Activated naive CD8-positive, alpha-beta T cell treated with anti-CD3 and anti-CD28 coated beads for 36 hours (primary cell): ENCODE measurements around the gene SPARC. TPM values are rescaled to one million over a fixed set of nuclear protein-coding genes. Genes with fewer than 3 reads are reported as not detected.

Experiments
- DNase-seq: peaks from one replicate; pipeline ENCODE4 v3.0.0; 2021
- H3K27ac Mint-ChIP-seq: one replicate; pipeline ENCODE4 v1.8.0; 2022; ENCODE audit warnings: mild to moderate bottlenecking, moderate library complexity, mixed read lengths
- H3K27me3 Mint-ChIP-seq: one replicate; pipeline ENCODE4 v1.8.0; 2022; ENCODE audit warnings: mild to moderate bottlenecking, mixed read lengths
- H3K36me3 Mint-ChIP-seq: one replicate; pipeline ENCODE4 v1.8.0; 2021; ENCODE audit warnings: mild to moderate bottlenecking, mixed read lengths
- H3K4me1 Mint-ChIP-seq: one replicate; pipeline ENCODE4 v1.8.0; 2021; ENCODE audit warnings: mixed read lengths
- H3K4me3 Mint-ChIP-seq: one replicate; pipeline ENCODE4 v1.8.0; 2022; ENCODE audit warnings: mild to moderate bottlenecking, moderate library complexity, mixed read lengths
- H3K9me3 Mint-ChIP-seq: one replicate; pipeline ENCODE4 v1.8.0; 2022; ENCODE audit warnings: mixed read lengths
- total RNA-seq, 2 experiments: library from RNA; stranded (reverse); gene quantifications; one replicate each; pipeline ENCODE4 v1.2.3, GENCODE V29; 2021

The SPARC gene
- total RNA-seq, 2 experiments from 2014 or later, result 0.62 to 0.66 TPM

DNA sequence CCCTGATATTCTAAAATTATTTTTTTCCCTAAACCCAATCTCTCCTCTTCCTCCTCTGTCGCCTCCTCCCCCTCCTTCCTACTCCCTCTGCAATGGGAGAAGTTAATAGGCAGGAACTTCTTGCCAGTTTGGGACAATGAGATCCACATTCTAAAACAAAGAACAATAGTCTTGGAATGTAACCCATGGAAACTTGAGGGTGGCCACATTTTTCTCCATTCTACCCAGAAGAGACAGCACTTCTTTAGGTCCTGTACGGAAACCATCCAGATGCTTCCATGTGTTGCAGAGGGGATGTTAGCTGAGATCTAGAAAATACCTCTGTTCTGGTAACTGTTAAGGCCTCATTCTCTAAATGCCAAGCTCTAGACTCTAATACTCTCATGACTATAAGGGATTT, 10.0 kb downstream of the SPARC start:
- Mint-ChIP-seq H3K27ac (no peak overlapping the region), H3K4me3 (no peak overlapping the region), H3K27me3 (no peaks in the 10 kb centered on the region), H3K36me3 (no peaks in the 10 kb centered on the region), H3K9me3 (no peaks in the 10 kb centered on the region), H3K4me1 (peaks cover 3% of the 10 kb centered on the region)
- no peak for DNase-seq

DNA sequence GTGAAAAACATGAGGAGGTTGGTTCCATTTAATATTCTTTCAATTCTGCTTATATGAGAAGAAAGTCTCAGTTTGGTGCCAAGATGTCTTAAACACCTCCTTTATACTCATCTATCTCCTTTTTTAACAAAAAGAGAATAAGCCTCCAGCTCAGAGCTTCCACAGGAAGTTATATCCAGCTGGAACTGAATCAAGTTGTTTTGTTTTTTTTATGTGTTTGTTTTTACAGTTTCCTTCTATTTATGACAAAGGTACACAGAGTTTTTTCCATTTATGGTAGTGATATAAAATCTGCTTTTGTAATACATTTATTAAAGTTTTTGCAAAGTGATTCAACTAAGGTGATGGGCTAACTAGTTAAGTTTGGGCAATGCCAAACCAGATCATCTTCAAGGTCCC, 10.4 kb downstream of the SPARC start:
- Mint-ChIP-seq H3K9me3 (no peaks in the 10 kb centered on the region), H3K4me1 (peaks cover 3% of the 10 kb centered on the region), H3K27me3 (no peaks in the 10 kb centered on the region), H3K36me3 (no peaks in the 10 kb centered on the region), H3K4me3 (no peak overlapping the region), H3K27ac (no peak overlapping the region)
- no peak for DNase-seq

DNA sequence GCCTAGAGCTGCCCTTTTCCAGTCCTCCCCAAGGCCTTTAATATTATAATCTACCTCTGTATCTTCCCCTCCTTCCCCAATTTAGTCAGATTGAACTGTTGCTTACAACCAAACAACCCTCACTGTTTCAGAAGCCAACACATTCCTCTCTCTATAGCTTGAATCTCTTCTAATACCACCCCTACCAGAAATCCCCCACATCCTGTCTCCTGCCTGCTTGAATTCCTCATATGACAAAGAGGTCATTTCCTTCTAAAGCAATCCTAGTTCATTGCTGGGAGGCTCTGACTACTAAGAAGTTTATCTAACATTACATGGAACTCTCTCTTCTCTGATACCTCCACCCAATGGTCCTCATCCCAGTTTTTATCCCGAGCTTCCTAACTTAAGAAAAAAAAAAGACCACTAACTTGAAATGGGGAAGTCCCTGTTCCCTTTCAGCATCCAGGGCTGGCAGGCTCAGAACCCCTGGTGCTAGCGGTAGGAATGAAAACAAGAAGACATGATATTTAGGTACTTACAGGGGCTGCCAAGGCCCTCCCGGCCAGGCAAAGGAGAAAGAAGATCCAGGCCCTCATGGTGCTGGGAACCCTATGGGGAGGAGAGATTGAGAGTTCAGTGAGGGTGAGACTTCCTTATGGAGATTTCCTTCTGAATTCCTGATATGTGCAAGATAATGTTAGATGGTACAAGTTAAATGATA, 11.0 kb downstream of the SPARC start:
- no peaks in the 10 kb centered on the region for H3K27me3 Mint-ChIP-seq
- H3K4me3 Mint-ChIP-seq, result no peak overlapping the region
- H3K36me3 Mint-ChIP-seq, result no peaks in the 10 kb centered on the region
- DNase-seq, result no peak
- H3K4me1 Mint-ChIP-seq, result peaks cover 3% of the 10 kb centered on the region
- no peak overlapping the region for H3K27ac Mint-ChIP-seq
- no peaks in the 10 kb centered on the region for H3K9me3 Mint-ChIP-seq

DNA sequence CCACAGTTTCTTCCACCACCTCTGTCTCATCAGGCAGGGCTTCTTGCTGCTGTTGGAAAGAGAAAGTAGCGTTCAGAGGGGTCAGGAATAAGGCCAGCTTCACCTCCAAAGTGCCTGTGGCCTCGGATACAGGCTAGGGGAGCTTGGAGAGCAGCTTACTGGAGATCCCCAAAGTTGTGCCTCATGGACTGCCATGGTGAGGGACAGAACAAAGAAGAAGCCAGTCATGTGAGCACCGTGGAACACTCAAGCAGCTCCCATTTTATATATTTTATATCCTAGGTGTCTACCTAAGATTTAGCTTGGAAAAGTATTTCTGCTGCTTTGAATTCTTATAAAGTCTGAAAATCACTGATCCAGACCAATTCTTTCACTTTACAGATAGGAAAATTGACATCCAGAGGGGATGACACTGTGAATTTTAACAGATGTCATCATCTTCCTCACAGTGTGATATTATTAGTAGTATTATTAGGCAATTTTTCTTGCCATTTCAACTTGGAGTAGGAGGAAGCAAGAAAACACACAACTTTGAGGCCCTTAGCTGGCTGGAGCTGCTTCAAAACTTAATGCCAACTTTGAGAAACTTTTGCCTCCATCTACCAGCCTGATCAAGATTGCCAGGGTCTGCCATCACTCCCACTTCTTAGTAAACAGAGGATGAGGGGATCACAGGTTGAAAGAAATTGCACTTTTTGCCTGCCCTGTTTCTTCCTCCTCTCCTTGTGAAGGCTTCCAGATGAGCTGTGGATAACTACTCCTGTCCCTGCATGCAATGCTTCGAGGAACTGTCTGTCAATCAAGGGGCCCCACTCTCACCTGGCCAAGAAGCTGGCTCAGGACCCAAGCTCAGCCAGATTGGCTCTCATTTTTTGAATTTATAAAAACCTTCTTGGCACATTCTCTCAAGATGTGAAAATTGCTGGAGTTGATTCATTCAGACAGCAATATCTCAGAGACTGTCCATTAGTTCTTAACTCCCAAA, 11.8 kb downstream of the SPARC start:
- Mint-ChIP-seq H3K4me1 (peaks cover 3% of the 10 kb centered on the region), H3K9me3 (no peaks in the 10 kb centered on the region), H3K4me3 (no peak overlapping the region), H3K36me3 (no peaks in the 10 kb centered on the region), H3K27ac (no peak overlapping the region), H3K27me3 (no peaks in the 10 kb centered on the region)
- no peak for DNase-seq

DNA sequence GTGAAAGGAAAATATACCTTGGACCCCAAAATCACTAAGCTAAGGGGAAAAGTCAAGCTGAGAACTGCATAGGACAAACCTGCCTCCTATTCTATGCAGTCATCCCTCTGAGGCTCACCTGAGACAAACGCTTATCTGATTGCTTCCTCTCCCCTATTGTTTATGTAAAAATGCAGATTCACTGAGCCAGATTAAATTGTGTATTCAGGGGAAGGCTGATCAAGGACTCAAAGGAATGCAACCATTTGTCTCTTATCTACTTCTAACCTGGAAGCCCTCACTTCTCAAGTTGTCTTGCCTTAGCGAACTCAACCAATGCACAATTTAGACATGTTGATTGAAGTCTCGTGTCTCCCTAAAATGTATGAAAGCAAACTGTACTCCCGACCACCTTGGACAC, 13.3 kb downstream of the SPARC start:
- Mint-ChIP-seq H3K27ac (no peak overlapping the region), H3K27me3 (no peaks in the 10 kb centered on the region), H3K4me1 (peaks cover 3% of the 10 kb centered on the region), H3K36me3 (no peaks in the 10 kb centered on the region), H3K4me3 (no peak overlapping the region), H3K9me3 (no peaks in the 10 kb centered on the region)
- DNase-seq, result no peak

GRCh38 chr5:151672516-151672915, 14.2 kb downstream of the SPARC start:
- Mint-ChIP-seq H3K27ac (no peak overlapping the region), H3K27me3 (no peaks in the 10 kb centered on the region), H3K4me1 (peaks cover 3% of the 10 kb centered on the region), H3K9me3 (no peaks in the 10 kb centered on the region), H3K4me3 (no peak overlapping the region), H3K36me3 (no peaks in the 10 kb centered on the region)
- DNase-seq, result no peak

- Mint-ChIP-seq H3K27ac (no peak overlapping the region), H3K9me3 (no peaks in the 10 kb centered on the region), H3K4me3 (no peak overlapping the region), H3K27me3 (no peaks in the 10 kb centered on the region), H3K36me3 (no peaks in the 10 kb centered on the region), H3K4me1 (peaks cover 3% of the 10 kb centered on the region)
- DNase-seq, result no peak
Measured at GRCh38 chr5:151671950-151672349, 14.8 kb downstream of the SPARC start.

- H3K27ac Mint-ChIP-seq, result no peak overlapping the region
- no peaks in the 10 kb centered on the region for H3K36me3 Mint-ChIP-seq
- H3K27me3 Mint-ChIP-seq, result no peaks in the 10 kb centered on the region
- no peak overlapping the region for H3K4me3 Mint-ChIP-seq
- H3K4me1 Mint-ChIP-seq, result peaks cover 3% of the 10 kb centered on the region
- no peaks in the 10 kb centered on the region for H3K9me3 Mint-ChIP-seq
- DNase-seq, result no peak
Measured at GRCh38 chr5:151670953-151671636, 15.6 kb downstream of the SPARC start.

- DNase-seq, result no peak
- H3K27ac Mint-ChIP-seq, result no peak overlapping the region
- H3K27me3 Mint-ChIP-seq, result no peaks in the 10 kb centered on the region
- H3K4me3 Mint-ChIP-seq, result no peak overlapping the region
- no peaks in the 10 kb centered on the region for H3K9me3 Mint-ChIP-seq
- no peaks in the 10 kb centered on the region for H3K4me1 Mint-ChIP-seq
- no peaks in the 10 kb centered on the region for H3K36me3 Mint-ChIP-seq
Measured at GRCh38 chr5:151670083-151670686, 16.5 kb downstream of the SPARC start.

DNA sequence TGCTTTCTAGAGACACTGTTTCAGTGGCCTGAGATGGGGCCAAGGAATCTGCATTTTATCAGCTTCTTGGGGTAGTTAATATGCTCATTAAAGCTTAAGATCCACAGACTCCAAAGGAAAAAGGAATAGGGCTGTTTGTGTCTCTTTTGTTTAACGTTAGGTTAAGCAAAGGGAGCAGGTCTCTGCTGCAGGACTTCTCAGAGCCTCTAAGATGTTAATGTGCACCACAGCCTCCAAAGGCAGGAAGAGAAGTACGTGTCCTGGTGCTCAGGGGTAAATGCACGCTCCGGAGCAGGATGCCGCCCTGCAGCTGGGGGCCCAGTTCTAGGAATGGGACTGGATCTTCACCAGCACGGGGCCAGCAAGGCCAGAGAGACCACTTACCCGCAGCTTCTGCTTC, 19.6 kb downstream of the SPARC start:
- no peak for DNase-seq
- H3K27ac Mint-ChIP-seq, result no peak overlapping the region
- H3K4me3 Mint-ChIP-seq, result no peak overlapping the region
- H3K9me3 Mint-ChIP-seq, result no peaks in the 10 kb centered on the region
- H3K4me1 Mint-ChIP-seq, result peaks cover 9% of the 10 kb centered on the region
- no peaks in the 10 kb centered on the region for H3K36me3 Mint-ChIP-seq
- H3K27me3 Mint-ChIP-seq, result no peaks in the 10 kb centered on the region

GRCh38 chr5:151665613-151666012, 21.1 kb downstream of the SPARC start:
- DNase-seq, result no peak
- H3K36me3 Mint-ChIP-seq, result no peaks in the 10 kb centered on the region

GRCh38 chr5:151664694-151665585, 21.8 kb downstream of the SPARC start:
- DNase-seq, result no peak
- peaks cover 9% of the 10 kb centered on the region for H3K4me1 Mint-ChIP-seq
- H3K27me3 Mint-ChIP-seq, result no peaks in the 10 kb centered on the region
- H3K27ac Mint-ChIP-seq, result no peak overlapping the region
- H3K36me3 Mint-ChIP-seq, result no peaks in the 10 kb centered on the region
- H3K9me3 Mint-ChIP-seq, result no peaks in the 10 kb centered on the region
- H3K4me3 Mint-ChIP-seq, result no peak overlapping the region

More at GRCh38 chr5:151665613-151666012, 21.1 kb downstream of the SPARC start:
- Mint-ChIP-seq H3K27ac (no peak overlapping the region), H3K4me3 (no peak overlapping the region), H3K4me1 (peaks cover 9% of the 10 kb centered on the region), H3K9me3 (no peaks in the 10 kb centered on the region), H3K27me3 (no peaks in the 10 kb centered on the region)

DNA sequence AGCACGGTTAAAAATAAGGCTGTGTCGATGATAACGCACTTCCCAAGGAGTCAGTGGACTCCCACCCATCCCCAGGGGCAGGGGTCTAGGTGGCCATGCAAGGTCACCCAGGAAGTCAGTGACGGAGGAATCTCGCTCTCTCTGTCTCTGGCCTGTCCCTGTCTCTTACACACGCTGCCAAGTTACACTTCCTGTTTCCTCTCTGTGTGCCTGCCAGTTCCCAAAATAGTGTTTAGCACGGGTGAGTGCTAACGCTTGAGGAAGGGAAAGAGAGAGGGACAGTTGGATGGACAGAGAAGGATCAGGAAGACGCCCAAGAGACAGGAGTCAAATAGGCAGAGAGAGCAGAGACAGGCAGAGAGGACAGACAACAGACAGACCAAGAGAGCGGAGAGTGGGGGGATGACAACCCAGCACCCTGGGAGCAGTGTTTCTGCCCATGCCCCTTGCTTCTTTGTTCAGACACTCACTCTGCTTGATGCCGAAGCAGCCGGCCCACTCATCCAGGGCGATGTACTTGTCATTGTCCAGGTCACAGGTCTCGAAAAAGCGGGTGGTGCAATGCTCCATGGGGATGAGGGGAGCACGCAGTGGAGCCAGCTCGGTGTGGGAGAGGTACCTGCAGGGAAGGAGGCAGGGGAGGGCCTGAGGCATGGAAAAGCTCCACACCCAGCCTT, 23.0 kb downstream of the SPARC start:
- Mint-ChIP-seq H3K36me3 (no peaks in the 10 kb centered on the region), H3K4me3 (no peak overlapping the region), H3K9me3 (no peaks in the 10 kb centered on the region), H3K4me1 (peaks cover 9% of the 10 kb centered on the region), H3K27ac (no peak overlapping the region), H3K27me3 (no peaks in the 10 kb centered on the region)
- no peak for DNase-seq

DNA sequence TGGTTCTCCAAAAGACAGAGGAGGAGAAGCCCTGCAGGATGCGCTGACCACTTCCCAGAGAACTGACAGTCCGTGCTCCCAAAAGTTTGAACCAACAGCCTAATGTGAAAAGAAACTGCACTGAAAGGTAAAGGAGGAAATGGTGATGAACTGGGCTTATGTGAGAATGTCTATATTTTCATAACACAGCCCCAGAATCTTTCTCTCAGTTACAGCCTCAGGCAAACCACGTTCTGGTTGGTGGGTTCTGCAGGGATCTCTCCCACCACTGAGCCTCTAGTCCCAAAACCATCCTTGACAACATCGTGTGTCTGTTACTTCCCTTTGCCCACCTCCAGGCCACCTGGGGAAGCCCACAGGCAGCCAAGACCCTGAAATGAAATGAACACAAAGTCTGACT, 23.9 kb downstream of the SPARC start:
- H3K36me3 Mint-ChIP-seq, result no peaks in the 10 kb centered on the region
- no peak overlapping the region for H3K4me3 Mint-ChIP-seq
- H3K27me3 Mint-ChIP-seq, result no peaks in the 10 kb centered on the region
- peaks cover 9% of the 10 kb centered on the region for H3K4me1 Mint-ChIP-seq
- H3K9me3 Mint-ChIP-seq, result no peaks in the 10 kb centered on the region
- DNase-seq, result no peak
- H3K27ac Mint-ChIP-seq, result no peak overlapping the region
